SK-N-SH (cell line): ENCODE measurements around the gene METTL15. TPM values are rescaled to one million over a fixed set of nuclear protein-coding genes. Genes with fewer than 3 reads are reported as not detected.

Source experiments
- CTCF ChIA-PET: fragments of 300-600, 350-600 bp; formaldehyde crosslinking; extraction: SDS; loops from one replicate; lab custom pipeline; 2021; lab: Yijun Ruan, JAX
- POLR2A ChIA-PET: fragments of 350-600 bp; sonication (Branson Sonifier 250); formaldehyde crosslinking; extraction: SDS; loops from one replicate; lab custom pipeline; 2020; ENCODE audit warnings: antibody characterized with exemption, inconsistent platforms; lab: Yijun Ruan, JAX
- DNase-seq: peaks from one replicate; pipeline ENCODE4 v3.0.0; 2012
- H2AFZ ChIP-seq: fragments of 200-600 bp; sonication (generic); 2 replicates; pipeline ENCODE4 v1.8.1; 2016; ENCODE audit warnings: antibody characterized with exemption, mild to moderate bottlenecking, low read depth
- H3F3A ChIP-seq: fragments of 200-600 bp; sonication (generic); replicated peaks from 2 replicates; pipeline ENCODE3; 2016; ENCODE audit warnings: antibody characterized with exemption, mild to moderate bottlenecking; ENCODE audit not compliant: insufficient read depth
- H3K27ac ChIP-seq, 2 experiments: fragments of 200-500 bp in 1 of 2; fragments of 200-600 bp in 1 of 2; sonication (Bioruptor generic) in 1 of 2; sonication (generic), shearing (Covaris generic) in 1 of 2; 2 replicates each; pipeline versions ENCODE4 v1.5.1 to v1.6.1; 2014 to 2016; ENCODE audit warnings: low read depth in 2 of 2, inconsistent platforms in 1 of 2, low read length in 1 of 2, mild to moderate bottlenecking in 1 of 2, mixed read lengths in 1 of 2
- H3K27me3 ChIP-seq: fragments of 200-600 bp; sonication (generic), shearing (Covaris generic); 2 replicates; pipeline ENCODE4 v1.6.1; 2016; ENCODE audit warnings: mixed run types; ENCODE audit not compliant: insufficient read depth
- H3K36me3 ChIP-seq, 2 experiments: fragments of 200-500 bp in 1 of 2; fragments of 200-600 bp in 1 of 2; sonication (Bioruptor generic) in 1 of 2; sonication (generic) in 1 of 2; replicated peaks in 1 of 2; 2 replicates each; pipeline versions ENCODE3 to v1.5.1; 2014 to 2016; ENCODE audit warnings: low read length in 1 of 2, mild to moderate bottlenecking in 1 of 2; ENCODE audit not compliant: insufficient read depth in 2 of 2, control insufficient read depth in 1 of 2
- H3K4me1 ChIP-seq, 2 experiments: fragments of 200-500 bp in 1 of 2; fragments of 200-600 bp in 1 of 2; sonication (Bioruptor generic) in 1 of 2; sonication (generic), shearing (Covaris generic) in 1 of 2; 2 replicates each; pipeline versions ENCODE4 v1.5.1 to v1.6.1; 2014 to 2016; ENCODE audit warnings: low read depth in 1 of 2, low read length in 1 of 2, mixed run types in 1 of 2; ENCODE audit not compliant: insufficient read depth in 2 of 2, control insufficient read depth in 1 of 2
- H3K4me2 ChIP-seq: fragments of 200-600 bp; sonication (generic), shearing (Covaris generic); 2 replicates; pipeline ENCODE4 v1.6.1; 2017; ENCODE audit warnings: mixed run types
- H3K4me3 ChIP-seq, 2 experiments: fragments of 200-500 bp in 1 of 2; fragments of 200-600 bp in 1 of 2; sonication (Bioruptor generic) in 1 of 2; sonication (generic), shearing (Covaris generic) in 1 of 2; 2 replicates each; pipeline versions ENCODE4 v1.5.1 to v1.8.1; 2014 to 2016; ENCODE audit warnings: low read depth in 2 of 2, inconsistent platforms in 1 of 2, low read length in 1 of 2, mild to moderate bottlenecking in 1 of 2, mixed read lengths in 1 of 2, moderate library complexity in 1 of 2
- H3K79me2 ChIP-seq: fragments of 200-600 bp; sonication (generic); 2 replicates; pipeline ENCODE4 v1.8.1; 2017; ENCODE audit warnings: mild to moderate bottlenecking; ENCODE audit not compliant: insufficient read depth
- H3K9ac ChIP-seq: fragments of 200-600 bp; sonication (generic); 2 replicates; pipeline ENCODE4 v1.6.1; 2017; ENCODE audit warnings: mixed run types
- H3K9me2 ChIP-seq: fragments of 200-600 bp; sonication (generic); 2 replicates; pipeline ENCODE4 v1.6.1; 2017; ENCODE audit warnings: mixed run types
- H3K9me3 ChIP-seq: fragments of 200-600 bp; sonication (generic); 2 replicates; pipeline ENCODE4 v1.6.1; 2017; ENCODE audit warnings: mixed run types, mild to moderate bottlenecking, moderate library complexity
- H4K20me1 ChIP-seq: fragments of 200-600 bp; sonication (generic); 2 replicates; pipeline ENCODE4 v1.6.1; 2017; ENCODE audit warnings: mild to moderate bottlenecking, mixed run types; ENCODE audit not compliant: insufficient read depth
- ELF1 ChIP-seq: IDR thresholded peaks from 2 replicates; pipeline ENCODE4 v1.4.0; 2012
- EP300 ChIP-seq, 2 experiments: IDR thresholded peaks; 2 replicates each; pipeline versions ENCODE4 v1.4.0 to v1.6.1; 2012; ENCODE audit warnings: borderline replicate concordance in 1 of 2, low read depth in 1 of 2, low read length in 1 of 2
- EZH2phosphoT487 ChIP-seq: fragments of 200-600 bp; sonication (generic); IDR thresholded peaks from 2 replicates; pipeline ENCODE4 v1.6.1; 2017; ENCODE audit warnings: low read depth, mixed run types, mild to moderate bottlenecking, antibody characterized with exemption, moderate library complexity, borderline replicate concordance
- FOXM1 ChIP-seq: IDR thresholded peaks from 2 replicates; pipeline ENCODE4 v1.4.0; 2012; ENCODE audit warnings: low read depth, mild to moderate bottlenecking
- MXI1 ChIP-seq: IDR thresholded peaks from 2 replicates; pipeline ENCODE4 v1.6.1; 2012; ENCODE audit warnings: mild to moderate bottlenecking, low read depth, low read length, improper control_type of control experiment
- SIN3A ChIP-seq: IDR thresholded peaks from 2 replicates; pipeline ENCODE4 v1.6.1; 2012; ENCODE audit warnings: low read depth, mild to moderate bottlenecking, low read length, moderate library complexity, borderline replicate concordance
- TAF1 ChIP-seq: IDR thresholded peaks from 2 replicates; pipeline ENCODE4 v1.6.1; 2012; ENCODE audit warnings: low read depth, mild to moderate bottlenecking, low read length, moderate library complexity, borderline replicate concordance
- WGBS: methylation state at CpG from one replicate; pipeline ENCODE4 v1.1.6; 2017; ENCODE audit warnings: low lambda C conversion rate; 5-methylcytosine and 5-hydroxymethylcytosine counted together
- polyA plus RNA-seq, 3 experiments: library from polyadenylated mRNA; depleted of rRNA; stranded (reverse); fragments of >200 nt; gene quantifications; 2 replicates each; pipeline ENCODE4 v1.2.3, GENCODE V29; 2012
- TF ChIP-seq, protein P1 (sequence below): IDR thresholded peaks from 2 replicates; pipeline ENCODE4 v1.4.0; 2012; ENCODE audit warnings: low read depth, borderline replicate concordance
- TF ChIP-seq, protein P2 (sequence below): IDR thresholded peaks from 2 replicates; pipeline ENCODE4 v1.4.0; 2012; ENCODE audit warnings: low read depth, borderline replicate concordance
- TF ChIP-seq, protein P3 (sequence below): fragments of 200-600 bp; sonication (generic); IDR thresholded peaks from 2 replicates; pipeline ENCODE4 v1.6.1; 2017; ENCODE audit warnings: antibody characterized with exemption, mild to moderate bottlenecking, moderate library complexity
- TF ChIP-seq, protein P4 (sequence below): IDR thresholded peaks from 2 replicates; pipeline ENCODE4; 2012

METTL15 gene
- polyA plus RNA-seq, 1 of the 3 experiments (the other 2 are of a cell fraction), result 4.7 TPM

DNA sequence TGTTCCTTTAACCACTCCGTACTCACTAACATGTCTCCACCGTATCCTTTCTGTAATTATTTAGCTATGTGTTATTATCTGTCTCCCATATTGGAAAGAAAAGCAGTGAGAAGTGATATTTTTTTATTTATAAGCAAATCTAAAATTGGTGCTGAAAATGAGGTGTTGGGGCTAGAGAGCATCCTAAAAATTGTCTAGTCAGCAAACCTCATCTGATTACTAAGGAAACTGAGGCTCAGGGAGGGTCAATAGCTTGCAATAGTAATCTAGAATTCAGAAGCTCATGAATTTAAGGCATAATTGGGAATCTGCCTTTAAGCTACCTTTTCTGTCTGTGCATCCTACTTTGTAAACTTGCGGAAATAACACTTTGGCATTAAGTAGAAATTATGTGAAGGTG lies 190.0 kb downstream of the METTL15 start:
- WGBS, result 97% methylated on average over 3 of the region's 3 CpGs
- no peaks in the 10 kb centered on the region for H4K20me1 ChIP-seq
- no peak overlapping the region for H3K4me3 ChIP-seq
- TF ChIP-seq, protein P1, sequence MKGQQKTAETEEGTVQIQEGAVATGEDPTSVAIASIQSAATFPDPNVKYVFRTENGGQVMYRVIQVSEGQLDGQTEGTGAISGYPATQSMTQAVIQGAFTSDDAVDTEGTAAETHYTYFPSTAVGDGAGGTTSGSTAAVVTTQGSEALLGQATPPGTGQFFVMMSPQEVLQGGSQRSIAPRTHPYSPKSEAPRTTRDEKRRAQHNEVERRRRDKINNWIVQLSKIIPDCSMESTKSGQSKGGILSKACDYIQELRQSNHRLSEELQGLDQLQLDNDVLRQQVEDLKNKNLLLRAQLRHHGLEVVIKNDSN, result no peak
- TF ChIP-seq TAF1 (no peak), MXI1 (no peak), FOXM1 (no peak), SIN3A (no peak), EP300 (IDR thresholded peaks at IDR 0.05; ENCODE audit: borderline replicate concordance in 1 of 2, low read depth in 1 of 2, low read length in 1 of 2) (no peak), ELF1 (no peak), EZH2phosphoT487 (no peak)
- TF ChIP-seq, protein P2, sequence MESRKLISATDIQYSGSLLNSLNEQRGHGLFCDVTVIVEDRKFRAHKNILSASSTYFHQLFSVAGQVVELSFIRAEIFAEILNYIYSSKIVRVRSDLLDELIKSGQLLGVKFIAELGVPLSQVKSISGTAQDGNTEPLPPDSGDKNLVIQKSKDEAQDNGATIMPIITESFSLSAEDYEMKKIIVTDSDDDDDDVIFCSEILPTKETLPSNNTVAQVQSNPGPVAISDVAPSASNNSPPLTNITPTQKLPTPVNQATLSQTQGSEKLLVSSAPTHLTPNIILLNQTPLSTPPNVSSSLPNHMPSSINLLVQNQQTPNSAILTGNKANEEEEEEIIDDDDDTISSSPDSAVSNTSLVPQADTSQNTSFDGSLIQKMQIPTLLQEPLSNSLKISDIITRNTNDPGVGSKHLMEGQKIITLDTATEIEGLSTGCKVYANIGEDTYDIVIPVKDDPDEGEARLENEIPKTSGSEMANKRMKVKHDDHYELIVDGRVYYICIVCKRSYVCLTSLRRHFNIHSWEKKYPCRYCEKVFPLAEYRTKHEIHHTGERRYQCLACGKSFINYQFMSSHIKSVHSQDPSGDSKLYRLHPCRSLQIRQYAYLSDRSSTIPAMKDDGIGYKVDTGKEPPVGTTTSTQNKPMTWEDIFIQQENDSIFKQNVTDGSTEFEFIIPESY, result no peak
- TF ChIP-seq, protein P3, sequence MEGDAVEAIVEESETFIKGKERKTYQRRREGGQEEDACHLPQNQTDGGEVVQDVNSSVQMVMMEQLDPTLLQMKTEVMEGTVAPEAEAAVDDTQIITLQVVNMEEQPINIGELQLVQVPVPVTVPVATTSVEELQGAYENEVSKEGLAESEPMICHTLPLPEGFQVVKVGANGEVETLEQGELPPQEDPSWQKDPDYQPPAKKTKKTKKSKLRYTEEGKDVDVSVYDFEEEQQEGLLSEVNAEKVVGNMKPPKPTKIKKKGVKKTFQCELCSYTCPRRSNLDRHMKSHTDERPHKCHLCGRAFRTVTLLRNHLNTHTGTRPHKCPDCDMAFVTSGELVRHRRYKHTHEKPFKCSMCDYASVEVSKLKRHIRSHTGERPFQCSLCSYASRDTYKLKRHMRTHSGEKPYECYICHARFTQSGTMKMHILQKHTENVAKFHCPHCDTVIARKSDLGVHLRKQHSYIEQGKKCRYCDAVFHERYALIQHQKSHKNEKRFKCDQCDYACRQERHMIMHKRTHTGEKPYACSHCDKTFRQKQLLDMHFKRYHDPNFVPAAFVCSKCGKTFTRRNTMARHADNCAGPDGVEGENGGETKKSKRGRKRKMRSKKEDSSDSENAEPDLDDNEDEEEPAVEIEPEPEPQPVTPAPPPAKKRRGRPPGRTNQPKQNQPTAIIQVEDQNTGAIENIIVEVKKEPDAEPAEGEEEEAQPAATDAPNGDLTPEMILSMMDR, result no peak
- H3K4me1 ChIP-seq, result no peaks in the 10 kb centered on the region
- peaks cover 16 to 23% of the 10 kb centered on the region in 2 experiments for H3K36me3 ChIP-seq
- ChIA-PET CTCF (interaction anchor here (0.7 to 1.8 kb wide), 2 partner anchors 8 to 14 kb away, joined by 3 to 4 read pairs; no protein-coding TSS in a partner anchor), POLR2A (no interaction called here)
- no peaks in the 10 kb centered on the region for H3K9me3 ChIP-seq
- DNase-seq, result no peak
- H3K27ac ChIP-seq, result no peak overlapping the region
- H3K9me2 ChIP-seq, result 0 out of 2 replicates have a peak, but pooled peaks cover 3% of the 10 kb centered on the region
- no peaks in the 10 kb centered on the region for H3F3A ChIP-seq
- H3K27me3 ChIP-seq, result no peaks in the 10 kb centered on the region
- no peaks in the 10 kb centered on the region for H3K79me2 ChIP-seq
- no peak overlapping the region for H3K4me2 ChIP-seq
- H2AFZ ChIP-seq, result no peak overlapping the region
- no peak overlapping the region for H3K9ac ChIP-seq

DNA sequence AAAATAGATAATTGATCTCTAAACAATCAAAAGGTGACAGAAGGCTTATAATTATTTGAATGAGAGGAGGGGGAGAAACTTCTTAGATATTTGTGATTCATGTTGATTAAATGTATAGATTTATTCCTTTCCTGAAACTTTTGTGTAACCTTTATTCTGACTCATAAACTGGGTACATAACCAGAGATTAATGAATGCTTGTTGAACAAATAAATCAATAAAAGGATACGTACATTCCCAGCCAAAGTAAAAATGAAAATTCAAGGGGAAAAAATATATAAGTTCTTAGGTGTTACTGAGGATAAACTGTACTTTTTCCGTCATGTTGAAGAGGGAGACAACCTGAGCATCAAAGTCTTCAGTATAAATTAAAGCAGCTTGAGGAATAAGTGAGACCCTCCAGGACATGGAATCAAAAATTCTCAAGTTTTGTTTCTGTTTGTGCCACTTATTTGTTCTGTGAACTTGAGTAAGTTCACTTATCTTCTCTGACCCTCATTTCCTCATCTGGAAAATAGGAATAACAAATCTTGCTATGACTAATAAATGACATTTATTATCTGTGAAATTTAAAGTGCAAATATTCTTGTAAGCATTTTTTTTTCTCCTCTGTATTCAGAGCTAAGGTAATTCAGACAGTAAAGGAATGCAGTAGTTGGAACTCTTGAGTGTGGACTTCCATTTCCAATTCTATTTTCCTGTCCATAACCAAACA lies 195.4 kb downstream of the METTL15 start:
- no peak for DNase-seq
- 85% methylated on average over 2 of the region's 2 CpGs for WGBS
- TF ChIP-seq, protein P2, result no peak
- TF ChIP-seq MXI1, result no peak
- TF ChIP-seq, protein P4, sequence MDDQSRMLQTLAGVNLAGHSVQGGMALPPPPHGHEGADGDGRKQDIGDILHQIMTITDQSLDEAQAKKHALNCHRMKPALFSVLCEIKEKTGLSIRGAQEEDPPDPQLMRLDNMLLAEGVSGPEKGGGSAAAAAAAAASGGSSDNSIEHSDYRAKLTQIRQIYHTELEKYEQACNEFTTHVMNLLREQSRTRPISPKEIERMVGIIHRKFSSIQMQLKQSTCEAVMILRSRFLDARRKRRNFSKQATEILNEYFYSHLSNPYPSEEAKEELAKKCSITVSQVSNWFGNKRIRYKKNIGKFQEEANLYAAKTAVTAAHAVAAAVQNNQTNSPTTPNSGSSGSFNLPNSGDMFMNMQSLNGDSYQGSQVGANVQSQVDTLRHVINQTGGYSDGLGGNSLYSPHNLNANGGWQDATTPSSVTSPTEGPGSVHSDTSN, result no peak
- TF ChIP-seq, protein P3, result no peak

More for the DNA sequence above, 195.4 kb downstream of the METTL15 start:
- POLR2A ChIA-PET, result no interaction called here
- H3K27me3 ChIP-seq, result no peaks in the 10 kb centered on the region
- peaks cover 7 to 9% of the 10 kb centered on the region in 2 experiments for H3K36me3 ChIP-seq
- H3K9ac ChIP-seq, result no peak overlapping the region
- no peak overlapping the region for H3K27ac ChIP-seq
- no peaks in the 10 kb centered on the region for H3K9me2 ChIP-seq
- no peak overlapping the region for H3K4me2 ChIP-seq
- no peak overlapping the region for H2AFZ ChIP-seq
- H4K20me1 ChIP-seq, result no peaks in the 10 kb centered on the region
- H3K79me2 ChIP-seq, result no peaks in the 10 kb centered on the region
- CTCF ChIA-PET, result no interaction called here
- H3K4me3 ChIP-seq, result no peak overlapping the region
- no peaks in the 10 kb centered on the region for H3K4me1 ChIP-seq
- no peaks in the 10 kb centered on the region for H3K9me3 ChIP-seq
- no peaks in the 10 kb centered on the region for H3F3A ChIP-seq
